Effector CD4-positive, alpha-beta T cell (primary cell): ENCODE results near the gene NDUFA6.
"Not testable (repeated sequence)": the region's sequence is repeated elsewhere in the genome, so short reads cannot be mapped to it uniquely, and the experiment has no call there.

Experiments
- DNase-seq: peaks from one replicate; pipeline ENCODE4 v3.0.0-alpha.2; 2020

The NDUFA6 gene

GRCh38 chr22:42112793-42113192 lies 22.2 kb upstream of the NDUFA6 start:
- DNase-seq, result not testable (repeated sequence)

- DNase-seq, result no peak
Measured at GRCh38 chr22:42111798-42112197, 21.2 kb upstream of the NDUFA6 start.

GRCh38 chr22:42108848-42109247 lies 18.3 kb upstream of the NDUFA6 start:
- DNase-seq, result no peak

- not testable (repeated sequence) for DNase-seq
Measured at GRCh38 chr22:42104332-42104860, 13.8 kb upstream of the NDUFA6 start.

DNA sequence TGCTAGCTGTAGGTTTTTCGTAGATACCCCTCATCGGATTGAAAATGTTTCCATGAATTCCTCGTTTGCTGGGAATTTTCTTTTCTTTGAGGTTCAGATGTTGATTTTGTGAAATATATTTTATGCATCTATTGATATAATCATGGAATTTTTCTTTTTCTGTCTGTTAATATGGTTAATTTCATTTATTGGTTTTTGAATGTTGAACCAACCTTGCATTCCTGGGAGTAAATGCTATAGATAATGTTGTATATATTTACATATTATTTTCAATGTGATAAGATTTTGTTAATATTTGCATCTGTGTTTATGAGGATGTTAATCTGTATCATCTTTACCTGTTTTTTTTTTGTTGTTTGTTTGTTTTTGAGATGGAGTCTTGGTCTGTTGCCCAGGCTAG lies 10.6 kb upstream of the NDUFA6 start:
- DNase-seq, result no peak

GRCh38 chr22:42091455-42091782 lies 847 bp upstream of the NDUFA6 start:
- DNase-seq, result no peak

DNA sequence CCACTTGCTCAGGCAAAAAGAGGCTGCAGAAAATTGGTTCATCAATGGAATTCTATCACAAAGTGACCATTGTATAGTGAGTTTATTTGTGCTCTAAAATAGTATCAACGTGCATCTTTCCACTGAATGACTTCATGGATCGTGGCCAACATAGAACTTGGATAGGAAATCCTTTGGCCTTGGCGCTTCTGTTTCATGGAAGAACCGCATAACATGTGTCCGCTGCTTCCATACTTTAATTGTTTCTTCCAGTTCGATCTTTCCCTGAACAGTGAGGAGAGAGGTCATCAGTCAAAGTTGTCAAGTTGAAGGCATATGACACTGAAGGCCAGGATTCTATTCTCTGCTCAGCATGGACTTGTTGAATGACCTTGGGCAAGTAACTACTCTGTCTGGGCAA lies 4.5 kb downstream of the NDUFA6 start:
- DNase-seq, result no peak

DNA sequence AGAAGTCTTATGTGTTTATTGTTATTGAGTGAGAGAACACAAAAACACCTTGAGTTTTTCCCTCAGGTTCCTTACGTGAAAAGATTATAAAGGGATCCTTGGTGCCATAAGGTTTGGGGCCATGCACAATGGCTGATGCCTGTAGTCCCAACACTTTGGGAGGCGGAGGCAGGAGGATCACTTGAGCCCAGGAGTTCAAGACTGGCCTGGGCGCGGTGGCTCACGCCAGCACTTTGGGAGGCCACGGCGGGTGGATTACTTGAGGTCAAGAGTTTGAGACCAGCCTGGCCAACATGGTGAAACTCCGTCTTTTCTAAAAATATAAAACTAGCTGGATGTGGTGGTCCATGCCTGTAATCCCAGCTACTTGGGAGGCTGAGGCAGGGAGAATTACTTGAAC lies 5.7 kb downstream of the NDUFA6 start:
- DNase-seq, result no peak

GRCh38 chr22:42083119-42083518 lies 7.5 kb downstream of the NDUFA6 start:
- no peak for DNase-seq

DNA sequence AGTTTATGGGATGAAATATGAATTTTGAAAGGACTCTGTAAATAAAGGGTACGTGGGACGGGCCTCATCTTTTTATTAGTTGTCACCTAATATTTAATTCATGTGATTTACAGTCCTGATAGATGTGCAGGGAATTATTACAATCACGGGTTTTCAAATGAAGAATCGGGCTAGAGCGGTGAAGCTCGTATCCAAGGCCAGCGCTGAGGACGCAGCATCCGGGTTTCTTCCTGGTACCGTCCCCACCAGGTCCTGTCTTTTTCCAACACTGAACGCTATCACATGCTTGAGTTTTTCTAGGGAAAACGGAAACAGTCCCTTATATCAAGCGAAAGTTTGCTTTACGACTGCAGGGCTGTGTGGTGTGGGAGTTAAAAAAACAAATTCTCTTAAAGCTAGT lies 10.3 kb downstream of the NDUFA6 start:
- DNase-seq, result no peak

DNA sequence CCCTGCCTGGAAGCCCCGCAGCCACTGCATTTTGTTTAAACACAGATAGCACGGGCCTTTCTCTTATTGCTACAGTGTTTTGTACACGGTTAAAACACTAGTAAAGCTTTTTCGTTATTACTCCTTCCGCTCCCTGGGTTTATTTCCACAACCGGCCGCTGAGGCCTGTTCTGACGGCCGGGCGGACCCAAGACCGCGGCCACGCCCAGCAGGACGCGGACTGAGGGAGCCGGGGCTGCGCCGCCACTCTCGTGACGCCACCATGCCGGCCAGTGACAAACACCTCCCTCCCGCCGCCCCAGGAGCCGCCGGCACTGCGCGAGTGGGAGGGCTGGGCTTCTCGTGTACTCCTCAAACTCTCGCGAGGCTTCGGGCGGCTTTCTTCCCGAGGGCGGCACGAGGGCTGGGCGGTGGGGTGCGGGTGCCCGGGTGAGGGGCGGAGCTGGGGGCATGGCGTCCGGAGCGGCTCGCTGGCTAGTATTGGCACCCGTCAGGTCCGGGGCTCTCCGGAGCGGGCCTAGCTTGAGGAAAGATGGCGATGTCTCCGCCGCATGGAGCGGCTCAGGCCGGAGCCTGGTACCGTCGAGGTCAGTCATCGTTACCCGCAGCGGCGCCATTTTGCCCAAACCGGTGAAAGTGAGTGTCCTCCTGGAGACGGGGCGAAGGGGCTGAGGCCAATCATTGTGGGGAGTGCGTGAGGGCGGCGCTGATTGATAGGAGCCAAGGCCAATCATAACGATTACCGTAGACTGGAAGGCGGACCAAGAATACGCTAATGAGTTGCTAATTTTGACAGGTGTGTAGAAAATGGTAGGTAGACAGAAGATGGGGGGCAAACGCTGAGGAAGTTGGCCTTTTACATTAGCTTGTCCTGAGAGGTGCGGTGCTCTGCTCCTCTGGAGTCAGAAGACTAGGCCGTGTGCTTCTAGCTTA lies 11.0 kb downstream of the NDUFA6 start, which contains the start of gene SMDT1:
Gene SMDT1, plus strand, starts transcription at position 382 of the 933 bp plus-strand sequence. Its CDS starts 69 bp downstream, at position 451.
- peak; percentile 99 for DNase-seq

DNA sequence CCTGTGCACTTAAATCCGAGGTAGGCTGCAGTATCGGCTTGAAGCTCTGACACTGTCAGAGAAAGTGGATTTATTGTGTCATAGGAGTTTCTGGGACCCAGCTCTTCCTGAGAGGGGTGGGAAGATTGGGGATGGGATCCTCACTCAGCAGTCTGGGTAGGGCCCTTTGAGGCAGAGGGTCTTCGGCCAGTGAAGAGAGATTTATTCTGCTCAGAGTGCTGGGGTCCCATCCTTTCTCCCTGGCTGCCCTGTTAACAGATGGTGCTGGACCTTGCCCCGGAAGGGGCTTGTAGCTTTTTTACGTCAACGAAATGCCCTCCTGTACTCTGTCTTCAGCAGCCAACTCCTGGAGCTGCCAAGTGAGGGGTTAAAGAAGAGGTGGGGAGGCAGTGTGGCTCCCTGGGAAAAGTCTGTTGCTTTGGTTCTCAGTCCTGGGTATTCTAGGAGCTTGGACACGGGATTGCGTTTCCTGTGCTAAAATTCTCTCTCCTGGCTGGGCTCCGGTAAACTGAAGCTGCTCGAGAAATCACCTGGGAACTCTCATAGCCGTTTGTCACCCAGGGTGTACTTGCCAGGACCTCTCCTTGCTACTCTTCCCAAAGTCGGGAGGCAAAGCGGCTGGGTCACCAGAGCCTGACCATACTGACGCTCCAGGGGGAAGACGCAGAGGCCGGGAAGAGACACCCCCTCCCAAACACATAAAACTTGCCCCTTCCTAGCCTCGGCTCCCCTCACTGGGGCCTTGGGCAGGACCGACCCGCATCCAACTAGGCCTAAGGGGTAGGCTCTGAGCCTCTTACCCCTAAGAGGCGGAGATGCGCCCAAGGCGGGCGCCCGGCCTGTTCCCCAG lies 11.9 kb downstream of the NDUFA6 start:
- no peak for DNase-seq

GRCh38 chr22:42077486-42078125 lies 13.0 kb downstream of the NDUFA6 start:
- no peak for DNase-seq

GRCh38 chr22:42076764-42077485 lies 13.6 kb downstream of the NDUFA6 start:
- no peak for DNase-seq

DNA sequence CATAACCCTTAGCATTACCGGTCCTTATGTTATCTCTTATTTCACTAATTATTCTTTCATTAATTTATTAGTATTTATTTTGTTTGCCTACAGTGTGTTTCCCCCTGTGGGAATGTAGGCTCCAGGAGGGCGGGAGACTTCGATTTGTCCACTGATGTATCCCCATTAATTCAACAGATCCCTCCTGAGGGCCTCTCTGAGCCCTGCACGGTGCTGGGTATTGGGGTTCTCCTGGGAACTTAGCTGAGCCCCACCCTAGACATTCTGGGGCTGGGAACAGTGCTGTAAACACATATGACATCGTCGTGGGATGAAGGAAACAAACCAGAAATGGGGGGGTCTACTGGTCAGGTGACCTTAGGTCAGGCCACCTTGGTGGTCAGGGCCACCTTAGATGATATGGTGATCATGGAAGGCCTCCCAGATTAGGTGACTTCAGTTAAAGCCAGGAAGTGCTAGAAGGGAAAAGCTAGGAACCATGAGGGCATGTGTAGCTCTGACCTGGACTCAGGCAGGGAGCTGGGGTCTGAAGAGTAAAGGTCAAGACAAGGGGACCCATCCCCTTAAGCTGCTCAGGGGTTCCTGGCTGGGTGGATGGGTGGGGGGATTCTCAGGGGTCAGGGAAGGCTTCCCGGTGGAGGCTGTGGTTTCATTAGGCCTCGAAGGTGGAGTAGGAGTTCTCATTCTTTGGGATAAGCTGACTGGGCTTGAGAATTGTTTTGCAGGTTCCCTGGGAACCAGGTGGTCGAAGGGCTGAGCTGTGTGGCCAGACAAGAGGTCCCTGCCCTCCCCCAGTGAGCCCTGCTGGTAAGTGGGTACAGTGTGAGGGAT lies 15.5 kb downstream of the NDUFA6 start:
- no peak for DNase-seq

- peak; percentile 35 for DNase-seq
Measured at GRCh38 chr22:42074132-42074811, 16.3 kb downstream of the NDUFA6 start, which contains the start of gene PHETA2. TSS of gene PHETA2 (plus strand) at chr22:42074248. CDS start at chr22:42077294, 3,046 bp downstream.

DNA sequence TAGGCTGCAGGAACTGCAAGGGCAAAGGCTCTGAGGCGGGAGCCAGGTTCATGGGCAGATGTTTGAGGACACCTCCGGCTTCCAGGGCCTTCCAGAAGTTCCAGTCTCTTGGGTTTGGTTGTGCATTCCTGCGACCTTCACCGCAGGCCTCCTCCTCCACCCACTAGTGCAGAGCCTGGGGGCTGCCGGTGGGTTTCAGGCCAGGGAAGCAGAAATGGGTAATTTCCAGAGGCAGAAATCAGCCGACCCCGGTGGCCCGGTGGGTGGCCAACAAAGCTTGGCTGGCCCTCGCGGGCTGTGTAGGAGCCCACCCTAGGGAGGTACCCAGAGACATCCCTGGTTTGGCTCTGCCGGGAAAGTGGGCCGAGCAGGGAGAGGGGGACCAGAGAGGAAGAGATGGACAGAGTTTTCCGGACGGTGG lies 16.9 kb downstream of the NDUFA6 start:
- no peak for DNase-seq

DNA sequence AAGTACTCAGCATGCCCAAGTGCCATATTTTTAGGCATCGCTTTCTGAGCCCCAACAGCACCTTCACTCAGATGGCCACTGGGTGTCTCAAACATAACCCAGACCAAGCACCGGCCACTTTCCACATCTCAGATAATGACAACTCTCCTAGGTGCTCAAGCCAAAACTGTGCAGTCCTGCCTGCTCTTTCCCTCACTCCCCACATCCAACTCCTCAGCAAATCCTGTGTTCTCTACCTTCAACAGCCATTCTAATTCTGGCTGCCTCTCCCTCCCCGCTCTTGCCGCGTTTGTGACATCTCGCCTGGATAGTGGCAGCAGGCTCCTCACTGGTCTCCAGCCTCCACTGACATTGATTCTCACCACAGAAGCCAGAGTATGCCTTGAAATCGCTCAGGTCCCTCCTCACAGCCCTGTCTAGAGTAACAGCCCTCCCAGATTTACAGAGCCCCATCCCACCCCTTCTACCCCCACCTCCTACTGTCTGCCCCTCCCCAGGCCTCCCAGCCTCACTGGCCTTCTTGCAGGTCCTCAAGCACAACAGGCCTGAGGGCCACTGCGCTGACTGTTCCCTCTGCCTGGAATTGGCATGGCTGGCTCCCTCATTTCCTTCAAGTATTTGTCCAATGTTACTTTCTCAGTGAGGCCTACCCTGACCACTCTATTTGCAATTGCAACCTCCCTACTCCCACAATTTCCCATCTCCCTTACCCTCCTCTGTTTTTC lies 17.8 kb downstream of the NDUFA6 start:
- DNase-seq, result no peak

- not testable (repeated sequence) for DNase-seq
Measured at GRCh38 chr22:42071508-42071907, 19.1 kb downstream of the NDUFA6 start.
